ENCODE measurements around the gene COPS3. TPM values are rescaled to one million over a fixed set of nuclear protein-coding genes. Genes with fewer than 3 reads are reported as not detected.

The COPS3 gene
- 52.7 TPM for total RNA-seq (ENCODE audit: unreplicated experiment)
- long read RNA-seq, transcript COPS3-201 (12 exons, 1,641 nt) = major isoform, 47 of 62 reads
- long read RNA-seq, partial matches to known transcripts = 2 of 62 reads
- long read RNA-seq, other reads (novel, unspliced or antisense) = 11 of 62 reads

- Mint-ChIP-seq H3K4me3 (ENCODE audit: unreplicated experiment) (peak within 1 kb of the TSS; percentile 98), H3K27me3 (ENCODE audit: unreplicated experiment) (peaks cover 9% of the 10 kb centered on the region), H3K27ac (ENCODE audit: unreplicated experiment) (peak within 1 kb of the TSS; percentile 97), H3K36me3 (ENCODE audit: low read depth, unreplicated experiment) (no peaks in the 10 kb centered on the region), H3K9me3 (ENCODE audit: unreplicated experiment) (no peaks in the 10 kb centered on the region), H3K4me1 (ENCODE audit: unreplicated experiment) (peaks cover 5% of the 10 kb centered on the region)
- no peak for TF ChIP-seq CTCF (IDR thresholded peaks at IDR 0.05; ENCODE audit: unreplicated experiment)
- peak; percentile 94 for DNase-seq (ENCODE audit: low spot score)
Observed at GRCh38 chr17:17280613-17281549, at the start of gene COPS3. Gene COPS3 (minus strand): TSS chr17:17281246. CDS start chr17:17281186, 60 bp downstream.

GRCh38 chr17:17328251-17328650 is 47.2 kb upstream of the COPS3 start:
- H3K27ac Mint-ChIP-seq (ENCODE audit: unreplicated experiment) = no peak overlapping the region
- H3K36me3 Mint-ChIP-seq (ENCODE audit: low read depth, unreplicated experiment) = peaks cover 4% of the 10 kb centered on the region
- no peaks in the 10 kb centered on the region for H3K4me1 Mint-ChIP-seq (ENCODE audit: unreplicated experiment)
- H3K9me3 Mint-ChIP-seq (ENCODE audit: unreplicated experiment) = no peaks in the 10 kb centered on the region
- H3K4me3 Mint-ChIP-seq (ENCODE audit: unreplicated experiment) = no peak overlapping the region
- DNase-seq (ENCODE audit: low spot score) = no peak
- H3K27me3 Mint-ChIP-seq (ENCODE audit: unreplicated experiment) = peaks cover 1% of the 10 kb centered on the region
- TF ChIP-seq CTCF (IDR thresholded peaks at IDR 0.05; ENCODE audit: unreplicated experiment) = no peak

- no peak overlapping the region for H3K27ac Mint-ChIP-seq (ENCODE audit: unreplicated experiment)
- no peak for TF ChIP-seq CTCF (IDR thresholded peaks at IDR 0.05; ENCODE audit: unreplicated experiment)
- no peaks in the 10 kb centered on the region for H3K9me3 Mint-ChIP-seq (ENCODE audit: unreplicated experiment)
- H3K4me1 Mint-ChIP-seq (ENCODE audit: unreplicated experiment) = no peaks in the 10 kb centered on the region
- no peak for DNase-seq (ENCODE audit: low spot score)
- peaks cover 4% of the 10 kb centered on the region for H3K36me3 Mint-ChIP-seq (ENCODE audit: low read depth, unreplicated experiment)
- peaks cover 1% of the 10 kb centered on the region for H3K27me3 Mint-ChIP-seq (ENCODE audit: unreplicated experiment)
- H3K4me3 Mint-ChIP-seq (ENCODE audit: unreplicated experiment) = no peak overlapping the region
Observed at GRCh38 chr17:17326275-17326875, 45.3 kb upstream of the COPS3 start.

- H3K27me3 Mint-ChIP-seq (ENCODE audit: unreplicated experiment) = peaks cover 1% of the 10 kb centered on the region
- no peak overlapping the region for H3K4me3 Mint-ChIP-seq (ENCODE audit: unreplicated experiment)
- no peak for TF ChIP-seq CTCF (IDR thresholded peaks at IDR 0.05; ENCODE audit: unreplicated experiment)
- peak overlapping the region; percentile 59 for H3K27ac Mint-ChIP-seq (ENCODE audit: unreplicated experiment)
- H3K9me3 Mint-ChIP-seq (ENCODE audit: unreplicated experiment) = no peaks in the 10 kb centered on the region
- H3K36me3 Mint-ChIP-seq (ENCODE audit: low read depth, unreplicated experiment) = peaks cover 4% of the 10 kb centered on the region
- no peaks in the 10 kb centered on the region for H3K4me1 Mint-ChIP-seq (ENCODE audit: unreplicated experiment)
- no peak for DNase-seq (ENCODE audit: low spot score)
Observed at GRCh38 chr17:17325816-17326215, 44.8 kb upstream of the COPS3 start.
